ENCODE results near the gene C1orf198. TPM values are rescaled to one million over a fixed set of nuclear protein-coding genes. Genes with fewer than 3 reads are reported as not detected.

Gene C1orf198
- total and polyA plus RNA-seq, 2 of the 4 experiments (the other 2 are of a cell fraction): 67.4 to 76.2 TPM

GRCh38 chr1:230843503-230844309 is 24.6 kb downstream of the C1orf198 start:
- Histone ChIP-seq H2BK5ac (ENCODE audit: low read depth, low read length, poor library complexity, severe bottlenecking) (no peak overlapping the region), H3K4me3 (ENCODE audit: insufficient read depth, low read depth, low read length) (no peak overlapping the region), H3K36me3 (ENCODE audit: control insufficient read depth, insufficient read depth, low read length) (peaks cover 43% of the 10 kb centered on the region), H2BK120ac (ENCODE audit: low read depth, low read length) (no peak overlapping the region), H3K4ac (ENCODE audit: low read depth, low read length) (no peak overlapping the region), H3K4me2 (ENCODE audit: low read depth, low read length) (no peak overlapping the region), H3K9ac (ENCODE audit: low read depth, low read length) (no peak overlapping the region), H4K8ac (ENCODE audit: low read depth in 2 of 2, low read length in 2 of 2) (no peak overlapping the region), H2AK5ac (ENCODE audit: low read depth, low read length) (peak overlapping the region; percentile 48), H3K9me3 (ENCODE audit: control insufficient read depth, insufficient read depth, low read length) (no peaks in the 10 kb centered on the region), H2BK15ac (ENCODE audit: low read depth, low read length) (no peak overlapping the region), H3K9me1 (ENCODE audit: insufficient read depth, low read length) (peaks cover 19% of the 10 kb centered on the region), H4K91ac (ENCODE audit: insufficient read depth, low read depth, low read length) (no peak overlapping the region), H2AK9ac (replicated peaks; ENCODE audit: low read depth, low read length, poor library complexity) (no peak overlapping the region), H2BK20ac (ENCODE audit: low read depth, low read length) (no peak overlapping the region), H4K5ac (ENCODE audit: low read depth, low read length) (no peak overlapping the region), H3K27me3 (ENCODE audit: control insufficient read depth, insufficient read depth, low read length) (no peaks in the 10 kb centered on the region), H3K27ac (ENCODE audit: insufficient read depth, low read length) (no peak overlapping the region), H2AFZ (replicated peaks; ENCODE audit: low read length, poor library complexity) (no peak overlapping the region), H3K79me1 (ENCODE audit: low read depth in 1 of 2, low read length in 2 of 2) (peaks cover 39 to 81% of the 10 kb centered on the region in 2 experiments), H3K14ac (replicated peaks; ENCODE audit: low read depth, low read length) (no peak overlapping the region), H3K4me1 (ENCODE audit: control insufficient read depth, insufficient read depth, low read length) (peaks cover 4% of the 10 kb centered on the region), H3K56ac (ENCODE audit: extremely low read depth, insufficient read depth, low read length) (no peak overlapping the region), H3K23ac (ENCODE audit: low read depth, low read length) (no peak overlapping the region), H3K18ac (ENCODE audit: low read depth, low read length) (no peak overlapping the region), H4K20me1 (ENCODE audit: insufficient read depth, low read length) (peaks cover 52% of the 10 kb centered on the region)
- 99% methylated on average over 18 of the region's 28 CpGs; no CpG with 5 or more reads in 1 of the 2 experiments for WGBS, 2 experiments (ENCODE audit: extremely low coverage in 2 of 2, insufficient read length in 1 of 2)
- no peak for ATAC-seq (ENCODE audit: low read depth)
- dilution Hi-C loops (cut with HindIII; ENCODE audit: low sequenced_read_pairs, unreplicated experiment): no loop called here
- intact Hi-C loops (cut with micrococcal nuclease): no loop called here
- DNase-seq: no peak
- in situ Hi-C loops (cut with MboI; ENCODE audit: low sequenced_read_pairs): no loop called here
- ChIA-PET CTCF (no interaction called here), POLR2A (ENCODE audit: unreplicated experiment) (no interaction called here)
- no TSS peak for BruUV-seq (replicated peaks)
- TF ChIP-seq FOS (IDR thresholded peaks at IDR 0.05; ENCODE audit: low read depth, low read length) (no peak), BHLHE40 (IDR thresholded peaks at IDR 0.05; ENCODE audit: low read depth, low read length) (no peak), SMC3 (IDR thresholded peaks at IDR 0.05; ENCODE audit: low read depth, low read length) (no peak), RCOR1 (IDR thresholded peaks at IDR 0.05; ENCODE audit: insufficient replicate concordance, low read length) (no peak), CEBPB (IDR thresholded peaks at IDR 0.05; ENCODE audit: low read depth, low read length) (no peak), NFE2L2 (IDR thresholded peaks at IDR 0.05; ENCODE audit: low read depth, low read length) (no peak), RAD21 (IDR thresholded peaks at IDR 0.05; ENCODE audit: low read length) (no peak), ELK1 (IDR thresholded peaks at IDR 0.05; ENCODE audit: borderline replicate concordance, low read depth, low read length) (no peak), CHD1 (IDR thresholded peaks at IDR 0.05; ENCODE audit: low read depth, low read length) (no peak), MXI1 (IDR thresholded peaks at IDR 0.05; ENCODE audit: borderline replicate concordance, low read depth, low read length) (no peak), MAFK (IDR thresholded peaks at IDR 0.05; ENCODE audit: low read depth, low read length) (no peak), USF2 (IDR thresholded peaks at IDR 0.05; ENCODE audit: low read depth, low read length) (no peak), POLR2A (IDR thresholded peaks at IDR 0.05; ENCODE audit: low read depth, low read length) (no peak), CTCF (conservative IDR thresholded peaks at IDR 0.05; ENCODE audit: low read depth, low read length) (no peak), RFX5 (IDR thresholded peaks at IDR 0.05; ENCODE audit: low read depth, low read length) (no peak), MAZ (IDR thresholded peaks at IDR 0.05; ENCODE audit: borderline replicate concordance, low read depth, low read length) (no peak)

Data from IMR-90 (cell line).